ENCODE data around the gene RMI2. TPM values are rescaled to one million over a fixed set of nuclear protein-coding genes. Genes with fewer than 3 reads are reported as not detected.

The RMI2 gene
- total RNA-seq, 2 experiments from 2014 or later = 68.9 to 69.9 TPM

DNA sequence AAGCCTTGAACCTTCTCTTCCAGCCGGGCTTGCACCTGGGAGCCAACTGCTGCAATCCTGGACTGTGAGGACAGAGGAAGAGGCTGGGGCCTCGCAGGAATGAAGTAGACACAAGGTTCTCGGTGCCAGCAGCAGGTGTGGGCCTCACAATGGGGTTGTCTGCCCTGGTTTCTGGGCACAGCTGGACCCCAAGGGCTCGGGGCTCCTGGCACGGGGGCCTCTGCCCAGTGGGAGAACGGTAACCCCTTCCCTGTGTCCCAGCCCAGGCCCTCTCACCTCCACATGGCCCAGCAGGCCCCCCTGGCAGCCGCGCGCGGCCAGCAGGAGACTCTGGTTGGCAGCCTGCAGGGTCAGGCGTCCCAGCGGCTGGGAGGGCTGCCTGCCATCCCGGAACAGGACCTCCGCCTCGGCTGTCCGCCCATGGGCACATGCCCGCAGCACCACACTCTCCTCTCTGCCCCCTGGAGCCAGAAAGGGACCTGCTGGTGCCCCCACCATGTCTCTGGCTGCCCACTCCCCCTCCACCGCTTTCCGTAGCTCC is 46.9 kb downstream of the RMI2 start:
- Mint-ChIP-seq H3K27me3 (no peaks in the 10 kb centered on the region), H3K4me3 (no peak overlapping the region), H3K9me3 (no peaks in the 10 kb centered on the region), H3K36me3 (no peaks in the 10 kb centered on the region), H3K4me1 (ENCODE audit: low read depth) (no peaks in the 10 kb centered on the region), H3K27ac (no peak overlapping the region)
- ChIA-PET CTCF (interaction anchor here (0.9 to 1.3 kb wide), 3 partner anchors 15 to 140 kb away, joined by 3 to 6 read pairs (median 4); no protein-coding TSS in a partner anchor), POLR2A (no interaction called here)
- no peak for DNase-seq
- intact Hi-C loops (cut with micrococcal nuclease) = no loop called here

DNA sequence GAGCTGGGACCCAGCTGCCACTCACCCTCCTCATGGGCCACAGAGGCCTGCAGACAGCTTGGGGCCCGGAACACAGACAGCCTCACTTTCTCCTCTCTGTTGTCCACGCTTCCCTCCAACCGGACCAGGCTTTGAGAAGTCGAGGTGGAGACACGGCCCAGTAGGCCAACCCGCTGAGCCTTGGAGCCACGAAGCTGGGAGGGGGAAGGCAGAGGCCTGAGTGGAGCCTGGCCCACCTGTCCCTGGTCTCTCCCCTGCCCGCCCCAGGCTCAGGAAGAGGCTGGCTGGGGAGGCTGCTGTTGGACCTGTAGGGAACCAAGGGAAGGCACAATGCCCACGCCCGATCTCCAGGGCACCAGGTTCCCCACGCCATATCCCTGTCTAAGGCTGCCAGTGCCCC is 48.1 kb downstream of the RMI2 start:
- POLR2A ChIA-PET = no interaction called here
- DNase-seq = no peak
- H3K27ac Mint-ChIP-seq = no peak overlapping the region
- intact Hi-C loops (cut with micrococcal nuclease) = no loop called here
- no peaks in the 10 kb centered on the region for H3K36me3 Mint-ChIP-seq
- CTCF ChIA-PET = interaction anchor here (0.6 to 1.2 kb wide), 3 partner anchors 14 to 429 kb away, joined by 3 to 9 read pairs (median 3); no protein-coding TSS in a partner anchor
- H3K4me3 Mint-ChIP-seq = no peak overlapping the region
- no peaks in the 10 kb centered on the region for H3K9me3 Mint-ChIP-seq
- no peaks in the 10 kb centered on the region for H3K4me1 Mint-ChIP-seq (ENCODE audit: low read depth)
- no peaks in the 10 kb centered on the region for H3K27me3 Mint-ChIP-seq

DNA sequence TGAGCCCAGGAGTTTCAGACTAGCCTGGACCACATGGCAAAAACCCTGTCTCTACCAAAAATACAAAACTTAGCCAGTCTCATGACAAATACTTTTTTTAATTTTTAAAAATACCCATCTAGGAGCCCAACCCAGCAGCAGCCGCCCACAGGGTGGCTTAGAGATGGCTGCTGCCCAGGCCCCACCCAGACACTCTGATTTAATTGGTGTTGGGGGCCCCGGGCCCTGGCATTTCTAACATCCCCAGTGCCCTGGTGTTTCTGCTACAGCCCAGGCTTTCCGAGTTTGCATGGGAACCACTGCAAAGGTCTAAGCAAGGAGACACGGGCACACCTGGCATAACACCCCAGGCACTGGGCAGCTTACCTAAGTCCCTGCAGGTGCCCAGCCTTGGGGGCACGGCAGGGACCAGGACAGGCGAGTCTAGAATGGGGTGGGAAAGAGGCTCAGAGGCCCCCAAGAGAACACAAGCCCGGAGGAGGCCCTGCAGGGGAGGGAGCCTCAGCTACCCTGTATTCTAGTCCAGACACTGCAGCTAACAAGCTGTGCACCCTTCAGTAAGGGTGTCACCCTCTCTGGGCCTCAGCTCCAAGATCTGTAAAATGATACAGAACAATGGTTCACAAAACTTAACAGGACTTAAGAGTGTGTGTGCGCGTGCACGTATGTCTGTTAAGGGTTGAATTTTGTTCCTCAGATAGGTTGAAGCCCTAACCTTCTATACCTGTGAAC is 48.8 kb downstream of the RMI2 start:
- ChIA-PET CTCF (interaction anchor here (0.7 to 1.2 kb wide), 4 partner anchors 13 to 446 kb away, joined by 3 to 9 read pairs (median 3); no protein-coding TSS in a partner anchor), POLR2A (interaction anchor here (0.6 kb wide), 1 partner anchor 12 kb away, joined by 4 read pairs; no protein-coding TSS in a partner anchor)
- H3K4me1 Mint-ChIP-seq (ENCODE audit: low read depth) = no peaks in the 10 kb centered on the region

DNA sequence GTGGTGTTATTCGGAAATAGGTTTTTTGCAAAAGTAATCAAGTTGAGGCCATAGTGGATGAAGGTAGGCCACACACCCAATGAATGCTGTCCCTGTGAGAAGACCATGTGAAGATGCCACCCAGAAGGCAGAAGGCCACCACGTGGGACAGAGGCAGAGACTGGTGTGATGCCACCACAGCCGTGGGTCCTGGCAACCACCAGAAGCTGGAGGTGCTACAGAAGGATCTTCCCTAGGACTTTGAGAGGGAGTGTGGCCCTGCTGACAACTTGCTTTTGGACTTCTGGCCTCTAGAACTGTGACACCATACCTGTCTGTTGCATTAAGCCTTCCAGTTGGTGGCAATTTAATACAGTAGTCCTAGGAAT is 49.3 kb downstream of the RMI2 start:
- ChIA-PET CTCF (interaction anchor here (0.5 to 1.2 kb wide), 6 partner anchors 12 to 446 kb away, joined by 3 to 9 read pairs (median 3); no protein-coding TSS in a partner anchor), POLR2A (no interaction called here)
- H3K9me3 Mint-ChIP-seq = no peaks in the 10 kb centered on the region
- H3K4me3 Mint-ChIP-seq = no peak overlapping the region
- no peaks in the 10 kb centered on the region for H3K4me1 Mint-ChIP-seq (ENCODE audit: low read depth)
- no peak for DNase-seq
- no peaks in the 10 kb centered on the region for H3K36me3 Mint-ChIP-seq
- intact Hi-C loops (cut with micrococcal nuclease) = no loop called here
- H3K27ac Mint-ChIP-seq = no peak overlapping the region
- no peaks in the 10 kb centered on the region for H3K27me3 Mint-ChIP-seq

More for the DNA sequence above, 48.8 kb downstream of the RMI2 start:
- no peak overlapping the region for H3K27ac Mint-ChIP-seq
- H3K9me3 Mint-ChIP-seq = no peaks in the 10 kb centered on the region
- intact Hi-C loops (cut with micrococcal nuclease) = no loop called here
- H3K27me3 Mint-ChIP-seq = no peaks in the 10 kb centered on the region
- no peak overlapping the region for H3K4me3 Mint-ChIP-seq
- no peak for DNase-seq
- H3K36me3 Mint-ChIP-seq = no peaks in the 10 kb centered on the region

DNA sequence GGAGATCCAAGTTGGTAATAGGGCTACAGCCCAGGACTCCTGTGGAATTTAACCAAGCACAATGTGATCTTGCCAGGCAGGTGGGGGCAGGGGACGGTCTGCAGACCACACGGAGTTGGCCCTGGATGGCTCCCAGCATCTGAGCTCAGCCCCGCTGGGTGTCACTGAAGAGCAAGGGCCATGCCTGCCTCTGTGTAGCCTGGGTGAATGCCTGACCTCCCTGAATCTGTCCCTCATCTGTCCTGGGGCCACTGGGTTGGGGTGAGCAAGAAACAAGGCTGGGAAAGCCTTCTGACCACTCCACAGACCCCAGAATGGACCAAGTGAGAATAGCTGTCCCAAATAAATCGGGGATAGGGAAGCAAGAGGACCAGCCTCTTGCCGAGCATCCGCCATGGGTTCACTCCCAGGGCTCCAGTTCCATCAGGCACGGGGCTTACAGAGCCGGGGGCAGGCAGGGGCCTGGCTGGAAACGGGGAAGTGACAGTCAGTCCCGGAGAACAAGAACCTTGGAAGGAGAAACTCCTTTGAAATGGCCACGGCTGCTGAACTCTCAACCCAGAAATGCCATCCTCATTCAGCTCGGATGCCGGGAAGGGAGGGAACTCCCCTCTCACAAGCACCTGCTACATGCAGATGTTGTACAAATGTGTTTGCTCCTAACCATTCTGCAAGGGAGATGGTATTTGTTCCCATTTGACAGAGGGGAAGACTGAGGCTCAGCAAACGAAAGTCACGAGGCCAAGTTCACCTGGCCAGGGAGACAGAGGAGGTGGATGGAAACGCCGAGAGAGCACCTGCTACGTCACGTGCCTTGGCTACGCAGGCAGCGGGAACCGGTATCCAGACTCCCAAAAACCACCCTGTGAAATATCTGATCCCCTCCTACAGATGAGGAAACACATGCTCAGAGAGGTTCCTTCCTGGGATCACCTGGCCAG is 50.0 kb downstream of the RMI2 start:
- intact Hi-C loops (cut with micrococcal nuclease) = no loop called here
- no peak overlapping the region for H3K4me3 Mint-ChIP-seq
- no peaks in the 10 kb centered on the region for H3K4me1 Mint-ChIP-seq (ENCODE audit: low read depth)
- no peaks in the 10 kb centered on the region for H3K27me3 Mint-ChIP-seq
- POLR2A ChIA-PET = no interaction called here
- no peaks in the 10 kb centered on the region for H3K36me3 Mint-ChIP-seq
- DNase-seq = no peak
- no peaks in the 10 kb centered on the region for H3K9me3 Mint-ChIP-seq
- no peak overlapping the region for H3K27ac Mint-ChIP-seq
- CTCF ChIA-PET = interaction anchor here (0.5 to 5.3 kb wide), 42 partner anchors 8 to 672 kb away, joined by 3 to 54 read pairs (median 4); no protein-coding TSS in a partner anchor

DNA sequence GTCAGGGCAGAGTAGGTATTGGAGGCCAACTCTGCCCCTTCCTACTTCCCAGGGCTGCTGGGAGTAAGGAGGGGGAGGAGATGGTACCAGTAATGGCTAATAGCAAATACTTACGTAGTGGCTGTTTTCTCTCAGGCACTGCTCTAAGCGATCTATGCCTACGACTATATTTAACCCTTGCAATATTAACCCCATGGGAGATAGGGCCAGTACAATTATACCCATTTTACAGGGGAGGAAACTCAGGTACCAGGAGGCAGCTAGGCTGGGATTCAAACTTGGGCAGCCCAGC is 50.6 kb downstream of the RMI2 start:
- H3K36me3 Mint-ChIP-seq = no peaks in the 10 kb centered on the region

DNA sequence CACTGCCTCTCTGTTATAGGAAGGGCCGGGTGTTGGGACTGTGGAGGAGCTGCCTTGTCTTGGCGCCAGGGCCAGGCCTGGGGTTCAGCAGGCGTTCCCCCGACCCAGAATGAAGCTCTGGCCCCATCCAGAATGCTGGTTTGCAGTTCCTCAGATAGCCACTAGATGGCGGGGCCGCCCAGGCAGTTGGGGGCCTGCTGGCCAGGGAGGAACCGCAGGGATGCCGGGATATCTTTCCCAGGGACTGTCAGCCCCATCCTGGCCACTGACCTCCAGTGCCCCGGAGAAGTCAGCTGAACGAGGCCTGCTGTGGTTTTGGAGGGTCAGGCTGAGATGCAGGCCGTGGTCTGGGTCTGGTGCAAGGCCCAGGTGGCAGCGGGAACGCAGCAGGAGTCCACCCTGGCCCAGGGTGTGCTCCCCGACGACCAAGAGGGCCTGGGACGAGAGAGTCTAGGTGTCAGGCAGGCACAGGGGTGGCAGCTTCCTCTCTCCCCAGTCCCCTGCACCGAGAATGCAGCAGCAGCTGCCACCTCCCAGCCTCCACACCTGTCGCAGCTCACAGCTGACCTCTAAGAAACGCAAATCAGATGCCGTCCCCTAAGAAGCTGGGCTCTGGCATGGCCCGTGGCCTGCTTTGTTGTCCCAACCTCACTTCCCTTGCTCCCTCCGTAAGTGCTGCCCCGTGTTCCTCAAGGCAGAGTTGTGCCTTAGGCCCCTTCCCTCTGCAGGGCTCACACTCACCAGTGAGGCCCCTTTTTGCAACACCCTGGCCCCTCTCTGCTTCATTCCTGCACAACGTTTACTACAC is 51.2 kb downstream of the RMI2 start:
- CTCF ChIA-PET = interaction anchor here (0.6 to 5.3 kb wide), 39 partner anchors 8 to 671 kb away, joined by 3 to 54 read pairs (median 4); no protein-coding TSS in a partner anchor
- POLR2A ChIA-PET = no interaction called here
- Mint-ChIP-seq H3K4me1 (ENCODE audit: low read depth) (no peaks in the 10 kb centered on the region), H3K4me3 (no peak overlapping the region), H3K27ac (no peak overlapping the region), H3K9me3 (no peaks in the 10 kb centered on the region), H3K27me3 (no peaks in the 10 kb centered on the region), H3K36me3 (no peaks in the 10 kb centered on the region)
- DNase-seq = peak; percentile 76
- intact Hi-C loops (cut with micrococcal nuclease) = no loop called here

More for the DNA sequence above, 50.6 kb downstream of the RMI2 start:
- Mint-ChIP-seq H3K4me3 (no peak overlapping the region), H3K27me3 (no peaks in the 10 kb centered on the region), H3K4me1 (ENCODE audit: low read depth) (no peaks in the 10 kb centered on the region), H3K9me3 (no peaks in the 10 kb centered on the region), H3K27ac (no peak overlapping the region)
- no peak for DNase-seq
- intact Hi-C loops (cut with micrococcal nuclease) = no loop called here
- POLR2A ChIA-PET = no interaction called here
- CTCF ChIA-PET = interaction anchor here (0.6 to 5.3 kb wide), 38 partner anchors 8 to 672 kb away, joined by 3 to 54 read pairs (median 4); no protein-coding TSS in a partner anchor

DNA sequence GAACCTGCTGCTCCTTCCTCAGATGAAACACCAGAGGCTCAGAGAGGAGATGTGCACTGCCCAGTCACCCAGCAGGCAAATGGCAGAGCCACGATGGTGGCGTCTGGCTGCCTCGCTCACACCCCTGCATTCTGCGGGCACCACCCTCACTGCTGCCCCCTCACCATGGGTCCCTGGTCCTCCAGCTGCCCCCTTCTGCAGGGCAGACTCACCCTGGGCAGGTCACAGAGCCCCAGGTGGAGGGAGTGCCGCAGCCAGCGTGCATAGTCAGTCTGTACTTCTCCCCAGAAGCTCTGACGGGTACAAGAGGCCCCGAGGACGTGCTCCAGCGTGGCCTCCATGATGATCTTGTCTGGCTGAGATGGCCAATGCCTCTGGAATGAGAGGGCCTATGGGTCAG is 52.9 kb downstream of the RMI2 start:
- no peaks in the 10 kb centered on the region for H3K9me3 Mint-ChIP-seq
- no peaks in the 10 kb centered on the region for H3K36me3 Mint-ChIP-seq
- H3K4me3 Mint-ChIP-seq = no peak overlapping the region
- no peak for DNase-seq
- intact Hi-C loops (cut with micrococcal nuclease) = no loop called here
- H3K27ac Mint-ChIP-seq = no peak overlapping the region
- no peaks in the 10 kb centered on the region for H3K4me1 Mint-ChIP-seq (ENCODE audit: low read depth)
- H3K27me3 Mint-ChIP-seq = no peaks in the 10 kb centered on the region
- POLR2A ChIA-PET = no interaction called here
- CTCF ChIA-PET = interaction anchor here (0.8 to 5.3 kb wide), 3 partner anchors 10 to 134 kb away, joined by 3 to 54 read pairs (median 15); no protein-coding TSS in a partner anchor

DNA sequence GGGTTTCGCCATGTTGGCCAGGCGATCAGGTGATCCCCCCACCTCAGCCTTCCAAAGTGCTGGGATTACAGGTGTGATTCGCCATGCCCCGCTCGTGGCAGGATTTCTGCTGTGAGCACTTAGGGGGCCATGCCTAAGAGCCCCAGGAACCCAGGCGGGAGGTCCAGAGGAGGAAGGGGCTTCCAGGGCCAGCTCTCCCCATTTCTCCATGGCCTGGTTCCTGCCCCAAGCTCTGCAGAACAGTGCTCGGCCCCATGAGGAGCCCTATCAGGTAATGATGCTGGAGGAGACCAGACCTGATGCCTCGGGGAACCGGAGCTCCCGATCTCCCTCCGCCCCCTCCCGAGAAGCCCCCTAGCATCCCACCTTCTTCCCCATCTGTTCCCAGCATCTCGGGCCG is 53.6 kb downstream of the RMI2 start:
- Mint-ChIP-seq H3K9me3 (no peaks in the 10 kb centered on the region), H3K27me3 (no peaks in the 10 kb centered on the region), H3K36me3 (no peaks in the 10 kb centered on the region), H3K4me1 (ENCODE audit: low read depth) (no peaks in the 10 kb centered on the region), H3K4me3 (no peak overlapping the region), H3K27ac (no peak overlapping the region)
- POLR2A ChIA-PET = no interaction called here
- CTCF ChIA-PET = interaction anchor here (1.0 to 5.3 kb wide), 4 partner anchors 10 to 445 kb away, joined by 3 to 54 read pairs (median 3); no protein-coding TSS in a partner anchor
- no peak for DNase-seq
- intact Hi-C loops (cut with micrococcal nuclease) = no loop called here

DNA sequence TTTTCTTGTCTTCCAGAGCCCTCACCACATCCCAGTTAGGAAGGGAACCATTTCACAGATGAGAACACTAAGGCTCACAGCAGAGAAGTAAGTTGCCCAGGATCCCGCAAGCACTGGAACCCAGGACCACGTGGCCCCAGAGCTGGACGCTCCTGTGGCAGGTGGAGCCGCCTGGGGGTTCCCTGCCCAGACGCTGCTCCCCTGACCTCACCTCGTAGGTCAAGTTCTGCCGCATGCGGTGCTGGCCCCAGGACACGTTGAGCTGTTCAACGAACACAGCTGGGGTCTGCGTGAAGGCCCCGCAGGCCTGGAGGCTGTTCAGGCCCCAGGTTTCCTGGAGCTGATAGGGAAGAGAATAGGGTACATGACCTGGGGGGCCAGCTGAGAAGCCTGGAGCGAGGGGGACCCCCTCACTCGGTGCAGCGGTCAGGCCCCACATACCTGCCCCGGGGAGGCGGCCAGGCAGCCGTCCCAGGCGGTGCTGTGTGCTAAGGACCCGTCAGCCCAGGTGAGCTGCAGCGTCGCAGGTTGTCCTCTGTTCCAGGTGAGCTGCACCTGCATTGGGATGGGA is 54.1 kb downstream of the RMI2 start:
- intact Hi-C loops (cut with micrococcal nuclease) = no loop called here
- H3K36me3 Mint-ChIP-seq = no peaks in the 10 kb centered on the region
- H3K27ac Mint-ChIP-seq = no peak overlapping the region
- ChIA-PET CTCF (interaction anchor here (0.6 to 5.3 kb wide), 5 partner anchors 9 to 445 kb away, joined by 3 to 54 read pairs (median 3); no protein-coding TSS in a partner anchor), POLR2A (no interaction called here)
- no peaks in the 10 kb centered on the region for H3K27me3 Mint-ChIP-seq
- H3K4me1 Mint-ChIP-seq (ENCODE audit: low read depth) = no peaks in the 10 kb centered on the region
- DNase-seq = no peak
- H3K4me3 Mint-ChIP-seq = no peak overlapping the region
- no peaks in the 10 kb centered on the region for H3K9me3 Mint-ChIP-seq

DNA sequence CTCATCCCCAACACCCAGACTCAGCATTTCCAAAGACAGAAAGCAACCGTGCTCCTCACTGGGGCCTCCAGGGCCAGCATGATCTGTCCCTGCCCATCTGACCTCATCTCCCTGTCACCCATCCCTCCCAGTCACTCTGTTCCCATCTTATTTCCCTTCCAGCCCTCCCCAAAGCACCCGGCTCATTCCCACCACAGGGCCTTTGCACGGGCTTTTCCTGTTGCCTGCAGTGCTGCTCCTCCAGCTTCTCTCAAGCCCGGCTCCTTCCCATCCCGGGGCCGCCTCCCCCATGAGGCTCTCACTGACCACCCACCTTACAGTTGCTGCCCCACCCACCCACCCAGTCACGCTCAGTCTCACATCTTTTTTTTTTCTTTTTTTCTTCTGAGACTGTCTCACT is 54.8 kb downstream of the RMI2 start:
- no peak for DNase-seq
- POLR2A ChIA-PET = no interaction called here
- Mint-ChIP-seq H3K36me3 (no peaks in the 10 kb centered on the region), H3K27me3 (no peaks in the 10 kb centered on the region), H3K9me3 (no peaks in the 10 kb centered on the region), H3K4me1 (ENCODE audit: low read depth) (no peaks in the 10 kb centered on the region), H3K27ac (no peak overlapping the region), H3K4me3 (no peak overlapping the region)
- intact Hi-C loops (cut with micrococcal nuclease) = loop anchor here (10.0 kb wide), 1 partner anchor 315 kb away; no protein-coding TSS in a partner anchor
- CTCF ChIA-PET = interaction anchor here (0.6 to 5.3 kb wide), 4 partner anchors 9 to 446 kb away, joined by 3 to 54 read pairs (median 3); no protein-coding TSS in a partner anchor

Measured in activated CD4-positive, alpha-beta memory T cell treated with anti-CD3 and anti-CD28 coated beads for 36 hours (primary cell).